Right lobe of liver (tissue), 6 donors: Measurements from ENCODE around the gene FAM90A1. TPM values are rescaled to one million over a fixed set of nuclear protein-coding genes. Genes with fewer than 3 reads are reported as not detected.
A peak's percentile ranks its signal among the peaks of the same experiment; 100 is the strongest.
"Not testable (repeated sequence)": the region's sequence is repeated elsewhere in the genome, so short reads cannot be mapped to it uniquely, and the experiment has no call there.

ENCODE experiments used
- ATAC-seq, 4 donors: fragments of 200-7000 bp; cut with Tn5 transposase; one replicate each; pipeline ENCODE4 v1.9.1; 2020; ENCODE audit warnings: mild to moderate bottlenecking in 4 of 4, moderate library complexity in 4 of 4
- DNase-seq, 3 donors: peaks; one replicate each; pipeline ENCODE4 v3.0.0-alpha.2; 2020
- H3K27ac ChIP-seq, 3 donors: fragments of 200-600 bp; one replicate each; pipeline ENCODE4 v1.8.0; 2022
- H3K27me3 ChIP-seq, 2 donors: fragments of 200-600 bp; one replicate each; pipeline ENCODE4 v1.8.0; 2022
- H3K36me3 ChIP-seq, 4 donors: fragments of 200-600 bp; sonication (generic) in 1 of 4; one replicate each; pipeline versions ENCODE4 v1.5.1 to v1.8.0; 2017 to 2022; ENCODE audit warnings: control low read depth in 1 of 4
- H3K4me1 ChIP-seq, 4 donors: fragments of 200-600 bp; sonication (generic) in 1 of 4; one replicate each; pipeline versions ENCODE4 v1.5.1 to v1.8.0; 2017 to 2022; ENCODE audit warnings: control low read depth in 1 of 4
- H3K4me3 ChIP-seq, 3 donors: fragments of 200-600 bp; one replicate each; pipeline ENCODE4 v1.8.0; 2022
- H3K9me3 ChIP-seq, 4 donors: fragments of 200-600 bp; sonication (generic) in 1 of 4; one replicate each; pipeline versions ENCODE4 v1.5.1 to v1.8.0; 2017 to 2022; ENCODE audit warnings: control low read depth in 1 of 4
- WGBS: methylation state at CpG from one replicate; pipeline ENCODE4 v1.1.6; 2018; ENCODE audit warnings: low coverage, low lambda C conversion rate; ENCODE audit not compliant: insufficient coverage; ENCODE audit errors: missing lambda C conversion rate; 5-methylcytosine and 5-hydroxymethylcytosine counted together
- intact Hi-C, 2 donors: fragments of 100-400 bp; cut with DNase I; formaldehyde crosslinking; loops; one replicate each; pipeline versions ENCODE4 v1.11.2 to v1.14.1; 2022
- long read RNA-seq: library from polyadenylated mRNA; unstranded; transcript quantifications from one replicate; pipeline ENCODE4 v2.0.0, GENCODE V29; 2019
- total RNA-seq, 6 experiments: library from RNA; depleted of rRNA in 2 of 6; stranded (reverse); fragments of >200 nt in 2 of 6; fragmentation: NEBNext Ultra II Directional in 3 of 6; extraction: Animal tissue kit (Norgen Biotek cat#: 25700) in 3 of 6; gene quantifications; one replicate each; pipeline versions ENCODE4 v1.1.0 to v1.2.4, GENCODE V29; 2016 to 2023
- donor health status: DM: no; HTN: yes; CAD: no.
- donor health status: DM: no; HTN: no; CAD: no.
- donor health status: DM: no; HTN: no; CAD: no.
- donor health status: DM: no; HTN: yes; CAD: no.
- donor health status: DM: no; HTN: yes; CAD: no.

The FAM90A1 gene
- under 1 TPM in 1 of 6 experiments, not detected in 5; 0.07 TPM for total RNA-seq
- long read RNA-seq, result 0 reads

GRCh38 chr12:8226992-8227731, at the start of gene FAM90A1:
TSS of gene FAM90A1 (minus strand) at chr12:8227618. CDS start at chr12:8224832, 2,786 bp downstream.
- intact Hi-C loops, H3K27me3 ChIP-seq, ATAC-seq, H3K36me3 ChIP-seq, DNase-seq, H3K4me1 ChIP-seq, H3K27ac ChIP-seq, H3K9me3 ChIP-seq: not testable (repeated sequence)
- H3K4me3 ChIP-seq, result peak within 1 kb of the TSS in 2 of 3 donors; percentile 12 to 16
- 38% methylated on average over 14 of the region's 22 CpGs for WGBS

GRCh38 chr12:8276397-8276796, 49.0 kb upstream of the FAM90A1 start:
- intact Hi-C loops, H3K4me3 ChIP-seq, H3K27me3 ChIP-seq, H3K9me3 ChIP-seq, ATAC-seq, H3K27ac ChIP-seq, H3K4me1 ChIP-seq, DNase-seq, H3K36me3 ChIP-seq: not testable (repeated sequence)
- WGBS, result 100% methylated on average over 1 of the region's 2 CpGs

GRCh38 chr12:8266706-8267105, 39.3 kb upstream of the FAM90A1 start:
- H3K9me3 ChIP-seq, ATAC-seq, H3K27ac ChIP-seq, DNase-seq, H3K4me3 ChIP-seq, H3K4me1 ChIP-seq, H3K36me3 ChIP-seq, H3K27me3 ChIP-seq, intact Hi-C loops: not testable (repeated sequence)
- WGBS, result 39% methylated on average over 4 of the region's 4 CpGs

GRCh38 chr12:8264236-8264635, 36.8 kb upstream of the FAM90A1 start:
- H3K4me1 ChIP-seq, intact Hi-C loops, ATAC-seq, H3K4me3 ChIP-seq, H3K9me3 ChIP-seq, DNase-seq, H3K27ac ChIP-seq, H3K36me3 ChIP-seq, H3K27me3 ChIP-seq: not testable (repeated sequence)
- WGBS, result 68% methylated on average over 6 of the region's 7 CpGs

- H3K9me3 ChIP-seq, ATAC-seq, H3K36me3 ChIP-seq, H3K27ac ChIP-seq, H3K4me1 ChIP-seq, H3K27me3 ChIP-seq, intact Hi-C loops, H3K4me3 ChIP-seq: not testable (repeated sequence)
- WGBS, result 35% methylated on average over 7 of the region's 14 CpGs
- DNase-seq, result peak in 1 of 3 donors; percentile 29
These were observed 33.7 kb upstream of the FAM90A1 start for GRCh38 chr12:8261111-8261554.

GRCh38 chr12:8256356-8256755, 28.9 kb upstream of the FAM90A1 start:
- DNase-seq, H3K4me1 ChIP-seq, intact Hi-C loops, ATAC-seq, H3K36me3 ChIP-seq, H3K27me3 ChIP-seq, H3K27ac ChIP-seq, H3K9me3 ChIP-seq, H3K4me3 ChIP-seq: not testable (repeated sequence)
- WGBS, result 46% methylated on average over 1 of the region's 5 CpGs

- H3K9me3 ChIP-seq, H3K27me3 ChIP-seq, H3K27ac ChIP-seq, H3K4me1 ChIP-seq, H3K36me3 ChIP-seq, H3K4me3 ChIP-seq, ATAC-seq, DNase-seq, intact Hi-C loops: not testable (repeated sequence)
- WGBS, result 58% methylated on average over 3 of the region's 9 CpGs
These were observed 27.3 kb upstream of the FAM90A1 start for GRCh38 chr12:8254705-8255104.

- H3K4me1 ChIP-seq, H3K4me3 ChIP-seq, H3K27ac ChIP-seq, DNase-seq, H3K27me3 ChIP-seq, H3K9me3 ChIP-seq, intact Hi-C loops, H3K36me3 ChIP-seq, ATAC-seq: not testable (repeated sequence)
- 73% methylated on average over 2 of the region's 29 CpGs for WGBS
These were observed 24.8 kb upstream of the FAM90A1 start for GRCh38 chr12:8252056-8252818.

GRCh38 chr12:8251616-8252015, 24.2 kb upstream of the FAM90A1 start:
- H3K27ac ChIP-seq, ATAC-seq, H3K36me3 ChIP-seq, H3K9me3 ChIP-seq, DNase-seq, H3K4me1 ChIP-seq, H3K4me3 ChIP-seq, H3K27me3 ChIP-seq, intact Hi-C loops: not testable (repeated sequence)
- 58% methylated on average over 3 of the region's 7 CpGs for WGBS

GRCh38 chr12:8246941-8247535, 19.6 kb upstream of the FAM90A1 start:
- H3K9me3 ChIP-seq, intact Hi-C loops, H3K4me3 ChIP-seq, H3K27me3 ChIP-seq, ATAC-seq, H3K27ac ChIP-seq, H3K36me3 ChIP-seq, DNase-seq, H3K4me1 ChIP-seq: not testable (repeated sequence)
- 94% methylated on average over 4 of the region's 4 CpGs for WGBS

GRCh38 chr12:8243682-8244161, 16.3 kb upstream of the FAM90A1 start:
- DNase-seq, H3K9me3 ChIP-seq, H3K27me3 ChIP-seq, H3K4me1 ChIP-seq, ATAC-seq, intact Hi-C loops, H3K36me3 ChIP-seq: not testable (repeated sequence)
- 0% methylated on average over 8 of the region's 35 CpGs for WGBS
- H3K27ac ChIP-seq, result peak overlapping the region in 2 of 3 donors; percentile 57 to 67
- peak overlapping the region; percentile 32 to 63 (median 61) for H3K4me3 ChIP-seq
